HCT116 (cell line): ENCODE data around the gene EGFL6.

Experiments used
- CTCF ChIP-seq, 3 experiments: fragments of 200-600 bp in 1 of 3; sonication (generic) in 1 of 3; IDR thresholded peaks in 2 of 3; conservative IDR thresholded peaks in 1 of 3; 2 replicates each; pipeline ENCODE4 v1.5.1; 2012 to 2017; ENCODE audit warnings: low read depth in 2 of 3, low read length in 2 of 3, antibody characterized with exemption in 1 of 3, borderline replicate concordance in 1 of 3, control low read depth in 1 of 3, mild to moderate bottlenecking in 1 of 3, mixed read lengths in 1 of 3, mixed run types in 1 of 3, moderate library complexity in 1 of 3; ENCODE audit not compliant: insufficient read depth in 1 of 3
- EZH2 ChIP-seq: fragments of 200-600 bp; sonication (generic); IDR thresholded peaks from 2 replicates; pipeline ENCODE4 v1.6.1; 2017; ENCODE audit warnings: antibody characterized with exemption, mixed run types

DNA sequence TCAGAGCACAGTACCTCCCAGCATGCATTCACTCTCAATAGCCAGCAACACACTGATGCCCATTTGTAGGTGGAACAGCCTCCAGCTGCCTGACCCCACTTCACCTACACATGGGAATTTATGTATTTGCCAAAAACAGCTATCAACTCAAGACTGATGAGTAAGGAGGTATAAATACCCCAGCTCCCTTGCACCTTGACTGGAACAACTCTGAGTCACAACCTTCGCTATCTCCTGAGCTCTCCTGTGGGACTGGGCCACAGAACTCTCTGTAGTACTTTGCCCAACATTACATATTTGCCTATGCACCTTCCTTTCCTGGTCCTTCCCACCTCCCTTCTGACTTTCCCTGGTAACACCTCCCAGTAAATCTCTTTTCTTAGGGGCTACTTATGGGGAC lies 16.5 kb upstream of the EGFL6 start:
- TF ChIP-seq CTCF (IDR thresholded peaks at IDR 0.05 in 2 of 3, conservative IDR thresholded peaks at IDR 0.05 in 1 of 3; ENCODE audit: borderline replicate concordance in 1 of 3, insufficient read depth in 1 of 3, low read depth in 2 of 3, low read length in 2 of 3) (no peak), EZH2 (no peak)
